Activated B cell treated with CpG ODN at 0.5 μM for 24 hours (primary cell): ENCODE measurements around the gene NEK7. TPM values are rescaled to one million over a fixed set of nuclear protein-coding genes. Genes with fewer than 3 reads are reported as not detected.

ENCODE experiments used
- ATAC-seq: fragments of 200-7000 bp; cut with Tn5 transposase; one replicate; pipeline ENCODE4 v1.10.0; 2021; ENCODE audit warnings: low read depth, mild to moderate bottlenecking, moderate library complexity
- CTCF ChIA-PET: fragments of 350-600 bp; sonication (Branson Sonifier 250); formaldehyde crosslinking; loops from one replicate; lab custom pipeline; 2021; ENCODE audit warnings: antibody characterized with exemption; lab: Charles Lee
- POLR2A ChIA-PET: fragments of 350-600 bp; sonication (Branson Sonifier 250); formaldehyde crosslinking; loops from one replicate; lab custom pipeline; 2021; ENCODE audit warnings: antibody characterized with exemption; lab: Charles Lee
- DNase-seq: peaks from one replicate; pipeline ENCODE4 v3.0.0; 2022
- H3K27ac Mint-ChIP-seq: one replicate; pipeline ENCODE4 v1.8.0; 2020; ENCODE audit warnings: mixed read lengths
- H3K27me3 Mint-ChIP-seq: one replicate; pipeline ENCODE4 v1.8.0; 2021; ENCODE audit warnings: mixed read lengths
- H3K36me3 Mint-ChIP-seq: one replicate; pipeline ENCODE4 v1.8.0; 2021; ENCODE audit warnings: low read depth, mixed read lengths
- H3K4me1 Mint-ChIP-seq: one replicate; pipeline ENCODE4 v1.8.0; 2021; ENCODE audit warnings: mixed read lengths
- H3K4me3 Mint-ChIP-seq: one replicate; pipeline ENCODE4 v1.8.0; 2020; ENCODE audit warnings: mild to moderate bottlenecking, mixed read lengths
- H3K9me3 Mint-ChIP-seq: one replicate; pipeline ENCODE4 v1.8.0; 2020; ENCODE audit warnings: mixed read lengths
- CTCF ChIP-seq: fragments of 200-600 bp; IDR thresholded peaks from one replicate; pipeline ENCODE4 v1.8.0; 2022; ENCODE audit warnings: antibody characterized with exemption, mild to moderate bottlenecking
- intact Hi-C: fragments of 100-400 bp; cut with micrococcal nuclease; formaldehyde crosslinking; loops from one replicate; pipeline ENCODE4 v1.15.1; 2024
- total RNA-seq: library from RNA; stranded (reverse); gene quantifications from 2 replicates; pipeline ENCODE4 v1.2.3, GENCODE V29; 2022

NEK7 gene
- total RNA-seq, 1 donor from 2014 or later: 33.5 TPM

GRCh38 chr1:198232940-198233675 lies 76.3 kb downstream of the NEK7 start:
- Mint-ChIP-seq H3K4me3 (no peak overlapping the region), H3K27me3 (no peaks in the 10 kb centered on the region), H3K9me3 (peaks cover 2% of the 10 kb centered on the region), H3K27ac (no peak overlapping the region), H3K4me1 (peaks cover 28% of the 10 kb centered on the region), H3K36me3 (peaks cover 7% of the 10 kb centered on the region)
- POLR2A ChIA-PET: interaction anchor here (0.7 to 0.8 kb wide), 2 partner anchors 9 to 307 kb away, joined by 5 to 6 read pairs; no protein-coding TSS in a partner anchor
- TF ChIP-seq CTCF: no peak
- no peak for DNase-seq
- CTCF ChIA-PET: no interaction called here
- no peak for ATAC-seq
- intact Hi-C loops: no loop called here

DNA sequence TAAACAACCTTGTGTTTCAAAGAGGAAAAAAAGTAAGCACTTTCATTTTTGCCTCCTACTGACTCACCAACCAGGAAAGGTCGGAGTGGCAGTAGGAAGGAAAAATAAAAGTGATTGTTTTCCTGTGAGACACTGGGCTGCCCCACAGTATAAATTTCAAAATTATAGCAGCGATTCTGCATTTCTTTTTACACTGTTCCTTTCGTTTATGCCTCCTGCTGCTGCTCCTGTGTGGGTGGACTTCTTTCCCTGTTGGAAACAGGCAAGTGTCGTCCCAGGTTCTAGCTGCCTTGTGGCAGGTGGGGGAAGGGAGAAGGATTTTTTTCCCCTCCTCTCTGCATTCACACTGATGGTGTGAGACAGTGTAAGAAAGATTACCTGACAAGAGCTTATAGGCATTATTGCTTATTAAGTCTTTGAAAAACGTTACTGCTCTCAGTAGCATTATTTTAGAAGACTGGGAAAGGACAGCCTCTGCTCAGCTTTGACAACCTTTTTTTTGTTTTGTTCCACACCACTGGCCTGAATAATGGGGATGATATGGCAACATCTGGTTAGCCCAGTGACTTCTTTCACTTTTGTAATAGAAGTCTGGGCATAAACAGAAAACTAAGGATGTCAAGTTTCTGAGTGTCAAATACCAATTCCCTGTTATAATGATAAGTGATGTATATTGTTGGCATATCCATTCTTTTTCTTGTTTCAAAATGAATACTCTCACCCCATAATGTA lies 77.9 kb downstream of the NEK7 start:
- ATAC-seq: no peak
- Mint-ChIP-seq H3K4me3 (no peak overlapping the region), H3K4me1 (peaks cover 26% of the 10 kb centered on the region), H3K27me3 (no peaks in the 10 kb centered on the region), H3K27ac (no peak overlapping the region), H3K36me3 (peaks cover 7% of the 10 kb centered on the region), H3K9me3 (peaks cover 2% of the 10 kb centered on the region)
- ChIA-PET CTCF (no interaction called here), POLR2A (no interaction called here)
- no peak for DNase-seq
- intact Hi-C loops: no loop called here
- TF ChIP-seq CTCF: no peak

GRCh38 chr1:198238121-198238520 lies 81.3 kb downstream of the NEK7 start:
- Mint-ChIP-seq H3K27ac (no peak overlapping the region), H3K9me3 (peaks cover 2% of the 10 kb centered on the region), H3K4me1 (peaks cover 25% of the 10 kb centered on the region), H3K36me3 (peaks cover 5% of the 10 kb centered on the region), H3K4me3 (no peak overlapping the region), H3K27me3 (no peaks in the 10 kb centered on the region)
- DNase-seq: no peak
- ChIA-PET POLR2A (interaction anchor here (0.5 kb wide), 1 partner anchor 324 kb away, joined by 3 read pairs; no protein-coding TSS in a partner anchor), CTCF (no interaction called here)
- no peak for TF ChIP-seq CTCF
- intact Hi-C loops: loop anchor here (2.0 kb wide), 2 partner anchors 13 to 15 kb away; no protein-coding TSS in a partner anchor
- ATAC-seq: peak; percentile 78

- CTCF ChIA-PET: no interaction called here
- Mint-ChIP-seq H3K4me3 (no peak overlapping the region), H3K27me3 (no peaks in the 10 kb centered on the region), H3K9me3 (no peaks in the 10 kb centered on the region), H3K27ac (no peak overlapping the region), H3K4me1 (peaks cover 7% of the 10 kb centered on the region), H3K36me3 (peaks cover 5% of the 10 kb centered on the region)
- DNase-seq: no peak
- no peak for TF ChIP-seq CTCF
- POLR2A ChIA-PET: interaction anchor here (1.2 kb wide), 1 partner anchor 8 kb away, joined by 6 read pairs; no protein-coding TSS in a partner anchor
- no peak for ATAC-seq
- intact Hi-C loops: no loop called here
Measured at GRCh38 chr1:198241553-198241952, 84.8 kb downstream of the NEK7 start.

DNA sequence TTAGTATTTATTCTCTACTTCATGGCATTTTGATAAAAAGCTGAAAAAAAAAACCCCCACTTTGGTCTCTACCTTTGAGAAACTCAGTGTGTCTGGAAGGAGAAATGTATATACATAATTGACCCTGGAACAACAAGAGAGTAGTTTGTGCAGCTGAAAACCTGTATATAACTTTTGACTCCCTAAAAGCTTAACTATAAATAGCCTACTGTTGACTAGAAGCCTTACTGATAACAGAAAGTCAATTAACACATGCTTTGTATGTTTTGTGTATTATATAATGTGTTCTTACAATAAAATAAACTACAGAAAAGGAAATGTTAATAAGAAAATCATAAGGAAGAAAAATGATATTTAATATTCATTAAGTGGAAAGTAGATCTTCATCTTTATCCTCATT lies 88.0 kb downstream of the NEK7 start:
- H3K27ac Mint-ChIP-seq: no peak overlapping the region
- peaks cover 7% of the 10 kb centered on the region for H3K36me3 Mint-ChIP-seq
- no peaks in the 10 kb centered on the region for H3K27me3 Mint-ChIP-seq
- no peak for DNase-seq
- intact Hi-C loops: no loop called here
- H3K4me3 Mint-ChIP-seq: no peak overlapping the region
- ATAC-seq: no peak
- ChIA-PET POLR2A (interaction anchor here (0.5 kb wide), 1 partner anchor 412 kb away, joined by 4 read pairs; no protein-coding TSS in a partner anchor), CTCF (no interaction called here)
- peaks cover 9% of the 10 kb centered on the region for H3K4me1 Mint-ChIP-seq
- TF ChIP-seq CTCF: no peak
- H3K9me3 Mint-ChIP-seq: no peaks in the 10 kb centered on the region
